ENCODE results near the gene NELL2. TPM values are rescaled to one million over a fixed set of nuclear protein-coding genes. Genes with fewer than 3 reads are reported as not detected.
"Not testable (repeated sequence)": the region's sequence is repeated elsewhere in the genome, so short reads cannot be mapped to it uniquely, and the experiment has no call there.

The NELL2 gene
- total and polyA plus RNA-seq, 4 donors: 1.1 to 3.8 (median 1.2) TPM; not detected in 1

DNA sequence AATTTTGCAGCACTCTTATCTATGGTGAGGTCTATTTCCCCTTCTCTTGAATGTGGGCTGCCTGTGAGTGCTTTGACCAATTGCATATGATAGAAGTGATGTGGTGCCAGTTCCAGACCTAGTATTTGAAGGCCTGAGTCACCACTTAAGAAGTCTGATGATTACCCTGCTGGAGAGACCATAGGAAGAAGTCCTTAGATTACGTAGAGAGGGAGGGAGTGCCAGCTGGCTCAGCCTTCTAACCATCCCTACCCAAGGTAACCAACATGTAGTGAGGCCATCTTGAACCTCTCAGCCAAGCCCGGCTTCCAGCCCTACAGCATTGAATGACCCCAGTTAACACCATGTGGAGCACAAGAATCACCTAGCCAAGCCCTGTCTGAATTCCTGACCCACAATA is 166.9 kb downstream of the NELL2 start:
- Histone ChIP-seq H3K9me3 (ENCODE audit: control insufficient read depth, low read length) (no peaks in the 10 kb centered on the region), H3K4me1 (ENCODE audit: control insufficient read depth in 1 of 2, insufficient read depth in 2 of 2, low read length in 2 of 2) (no peaks in the 10 kb centered on the region), H3K4me3 (ENCODE audit: low read length in 2 of 2) (no peak overlapping the region), H3K27me3 (ENCODE audit: control insufficient read depth in 1 of 2, insufficient read depth in 2 of 2, low read length in 1 of 2) (no peaks in the 10 kb centered on the region), H3K27ac (ENCODE audit: low read depth in 1 of 2, low read length in 2 of 2) (no peak overlapping the region), H3K36me3 (ENCODE audit: control insufficient read depth in 1 of 2, insufficient read depth in 2 of 2, low read length in 1 of 2) (no peaks in the 10 kb centered on the region)
- DNase-seq (peak in 1 of 2 donors; percentile 39), ATAC-seq (ENCODE audit: low FRiP score) (no peak)
- WGBS, 2 donors: 85 to 89% methylated on average over 2 of the region's 2 CpGs
- intact Hi-C loops (cut with DNase I): no loop called here

DNA sequence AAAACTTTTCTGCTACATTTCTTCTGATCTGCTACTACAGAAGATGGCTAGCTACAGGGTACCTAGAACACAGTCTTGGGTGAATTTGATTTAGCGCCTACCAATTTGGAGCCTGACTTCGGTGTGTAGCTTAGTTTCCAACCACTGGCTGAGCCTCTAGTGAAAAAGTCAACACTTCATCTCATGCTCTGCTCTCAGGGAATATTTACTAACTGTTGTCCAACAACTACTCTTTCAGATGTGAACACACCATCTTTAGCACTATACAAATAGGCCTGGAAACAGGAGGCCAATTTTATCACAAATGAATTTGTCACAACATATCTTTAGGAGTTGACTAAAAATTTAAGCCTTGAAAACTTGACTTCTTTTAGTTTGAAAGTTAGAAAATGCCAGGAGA is 167.9 kb downstream of the NELL2 start:
- Histone ChIP-seq H3K27ac (ENCODE audit: low read depth in 1 of 2, low read length in 2 of 2) (no peak overlapping the region), H3K36me3 (ENCODE audit: control insufficient read depth in 1 of 2, insufficient read depth in 2 of 2, low read length in 1 of 2) (no peaks in the 10 kb centered on the region), H3K9me3 (ENCODE audit: control insufficient read depth, low read length) (no peaks in the 10 kb centered on the region), H3K4me1 (ENCODE audit: control insufficient read depth in 1 of 2, insufficient read depth in 2 of 2, low read length in 2 of 2) (no peaks in the 10 kb centered on the region), H3K4me3 (ENCODE audit: low read length in 2 of 2) (no peak overlapping the region), H3K27me3 (ENCODE audit: control insufficient read depth in 1 of 2, insufficient read depth in 2 of 2, low read length in 1 of 2) (no peaks in the 10 kb centered on the region)
- WGBS, 2 donors: 87 to 94% methylated on average over 2 of the region's 2 CpGs
- intact Hi-C loops (cut with DNase I): no loop called here
- ATAC-seq (ENCODE audit: low FRiP score) (no peak), DNase-seq (no peak)

- DNase-seq (no peak), ATAC-seq (ENCODE audit: low FRiP score) (no peak)
- no peaks in the 10 kb centered on the region for H3K4me1 ChIP-seq (ENCODE audit: control insufficient read depth in 1 of 2, insufficient read depth in 2 of 2, low read length in 2 of 2)
- intact Hi-C loops (cut with DNase I): no loop called here
- no peaks in the 10 kb centered on the region for H3K27me3 ChIP-seq (ENCODE audit: control insufficient read depth in 1 of 2, insufficient read depth in 2 of 2, low read length in 1 of 2)
- no peak overlapping the region for H3K27ac ChIP-seq (ENCODE audit: low read depth in 1 of 2, low read length in 2 of 2)
- H3K36me3 ChIP-seq (ENCODE audit: control insufficient read depth in 1 of 2, insufficient read depth in 2 of 2, low read length in 1 of 2): no peaks in the 10 kb centered on the region
- 78 to 80% methylated on average over 3 of the region's 3 CpGs for WGBS, 2 donors
- H3K9me3 ChIP-seq (ENCODE audit: control insufficient read depth, low read length): peaks cover under 1% of the 10 kb centered on the region
- H3K4me3 ChIP-seq (ENCODE audit: low read length in 2 of 2): no peak overlapping the region
Measured at GRCh38 chr12:44703182-44703910, 172.8 kb downstream of the NELL2 start.

DNA sequence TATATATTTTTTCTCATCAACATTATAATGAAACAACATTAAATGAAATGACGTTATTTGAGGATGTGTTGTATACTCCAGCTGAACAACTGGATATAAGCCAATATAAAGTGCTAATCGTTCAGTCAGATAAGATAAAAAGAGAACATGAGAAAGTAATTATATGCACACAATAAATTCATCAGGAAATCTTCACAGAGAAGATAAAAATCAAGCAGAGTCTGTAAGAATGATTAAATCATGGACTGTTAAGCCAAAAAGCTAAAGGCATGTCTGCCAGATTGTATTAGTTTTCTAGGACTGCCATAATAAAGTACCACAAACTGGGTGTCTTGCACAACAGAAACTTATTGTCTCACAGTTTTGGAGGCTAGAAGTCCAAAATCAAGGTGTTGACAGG is 178.6 kb downstream of the NELL2 start:
- Histone ChIP-seq H3K4me3 (ENCODE audit: low read length in 2 of 2) (no peak overlapping the region), H3K9me3 (ENCODE audit: control insufficient read depth, low read length) (peaks cover 2% of the 10 kb centered on the region), H3K27me3 (ENCODE audit: control insufficient read depth in 1 of 2, insufficient read depth in 2 of 2, low read length in 1 of 2) (peaks cover 0 to 2% of the 10 kb centered on the region in 2 donors), H3K36me3 (ENCODE audit: control insufficient read depth in 1 of 2, insufficient read depth in 2 of 2, low read length in 1 of 2) (no peaks in the 10 kb centered on the region), H3K27ac (ENCODE audit: low read depth in 1 of 2, low read length in 2 of 2) (no peak overlapping the region), H3K4me1 (ENCODE audit: control insufficient read depth in 1 of 2, insufficient read depth in 2 of 2, low read length in 2 of 2) (no peaks in the 10 kb centered on the region)
- ATAC-seq (ENCODE audit: low FRiP score) (no peak), DNase-seq (no peak)
- intact Hi-C loops (cut with DNase I): no loop called here
- WGBS, 2 donors: 18 to 44% methylated on average over 2 of the region's 2 CpGs

GRCh38 chr12:44696542-44696941 is 179.6 kb downstream of the NELL2 start:
- no peak for DNase-seq
- no peak overlapping the region for H3K4me3 ChIP-seq (ENCODE audit: low read length in 2 of 2)
- peaks cover 0 to 2% of the 10 kb centered on the region in 2 donors for H3K27me3 ChIP-seq (ENCODE audit: control insufficient read depth in 1 of 2, insufficient read depth in 2 of 2, low read length in 1 of 2)
- no peak overlapping the region for H3K27ac ChIP-seq (ENCODE audit: low read depth in 1 of 2, low read length in 2 of 2)
- ATAC-seq (ENCODE audit: low FRiP score): no peak
- intact Hi-C loops (cut with DNase I): no loop called here
- H3K4me1 ChIP-seq (ENCODE audit: control insufficient read depth in 1 of 2, insufficient read depth in 2 of 2, low read length in 2 of 2): no peaks in the 10 kb centered on the region
- H3K36me3 ChIP-seq (ENCODE audit: control insufficient read depth in 1 of 2, insufficient read depth in 2 of 2, low read length in 1 of 2): no peaks in the 10 kb centered on the region
- peaks cover 2% of the 10 kb centered on the region for H3K9me3 ChIP-seq (ENCODE audit: control insufficient read depth, low read length)

- H3K27me3 ChIP-seq (ENCODE audit: control insufficient read depth in 1 of 2, insufficient read depth in 2 of 2, low read length in 1 of 2): peaks cover 0 to 2% of the 10 kb centered on the region in 2 donors
- no peak overlapping the region for H3K27ac ChIP-seq (ENCODE audit: low read depth in 1 of 2, low read length in 2 of 2)
- DNase-seq (no peak), ATAC-seq (ENCODE audit: low FRiP score) (no peak)
- intact Hi-C loops (cut with DNase I): no loop called here
- WGBS, 2 donors: 70 to 74% methylated on average over 4 of the region's 4 CpGs
- H3K4me1 ChIP-seq (ENCODE audit: control insufficient read depth in 1 of 2, insufficient read depth in 2 of 2, low read length in 2 of 2): no peaks in the 10 kb centered on the region
- no peaks in the 10 kb centered on the region for H3K36me3 ChIP-seq (ENCODE audit: control insufficient read depth in 1 of 2, insufficient read depth in 2 of 2, low read length in 1 of 2)
- no peak overlapping the region for H3K4me3 ChIP-seq (ENCODE audit: low read length in 2 of 2)
- H3K9me3 ChIP-seq (ENCODE audit: control insufficient read depth, low read length): peaks cover 2% of the 10 kb centered on the region
Measured at GRCh38 chr12:44694017-44694416, 182.1 kb downstream of the NELL2 start.

DNA sequence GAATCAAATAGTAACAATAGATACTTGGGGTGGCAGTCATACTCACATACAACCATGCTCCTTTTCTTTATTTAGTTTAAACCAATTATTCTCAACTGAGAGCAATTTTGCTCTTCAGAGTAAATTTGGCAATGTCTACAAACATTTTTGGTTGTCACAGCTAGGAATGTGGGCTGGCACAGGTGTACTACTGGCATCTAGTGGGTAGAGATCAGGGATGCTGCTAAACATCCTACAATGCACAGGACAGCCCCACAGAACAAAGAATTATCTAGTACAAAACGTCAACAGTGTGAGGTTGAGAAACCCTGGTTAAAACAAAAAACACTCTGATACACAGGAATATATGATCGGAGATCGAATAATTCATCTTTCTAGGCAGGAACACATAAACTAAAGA is 186.5 kb downstream of the NELL2 start:
- Histone ChIP-seq H3K9me3 (ENCODE audit: control insufficient read depth, low read length) (no peaks in the 10 kb centered on the region), H3K36me3 (ENCODE audit: control insufficient read depth in 1 of 2, insufficient read depth in 2 of 2, low read length in 1 of 2) (no peaks in the 10 kb centered on the region), H3K4me1 (ENCODE audit: control insufficient read depth in 1 of 2, insufficient read depth in 2 of 2, low read length in 2 of 2) (no peaks in the 10 kb centered on the region), H3K4me3 (ENCODE audit: low read length in 2 of 2) (no peak overlapping the region), H3K27ac (ENCODE audit: low read depth in 1 of 2, low read length in 2 of 2) (no peak overlapping the region), H3K27me3 (ENCODE audit: control insufficient read depth in 1 of 2, insufficient read depth in 2 of 2, low read length in 1 of 2) (no peaks in the 10 kb centered on the region)
- ATAC-seq (ENCODE audit: low FRiP score) (no peak), DNase-seq (no peak)
- intact Hi-C loops (cut with DNase I): no loop called here
- 82 to 85% methylated on average over 3 of the region's 3 CpGs for WGBS, 2 donors

GRCh38 chr12:44686821-44687432 is 189.2 kb downstream of the NELL2 start:
- H3K27me3 ChIP-seq (ENCODE audit: control insufficient read depth in 1 of 2, insufficient read depth in 2 of 2, low read length in 1 of 2); H3K27ac ChIP-seq (ENCODE audit: low read depth in 1 of 2, low read length in 2 of 2); H3K4me3 ChIP-seq (ENCODE audit: low read length in 2 of 2); H3K36me3 ChIP-seq (ENCODE audit: control insufficient read depth in 1 of 2, insufficient read depth in 2 of 2, low read length in 1 of 2); intact Hi-C loops (cut with DNase I); H3K4me1 ChIP-seq (ENCODE audit: control insufficient read depth in 1 of 2, insufficient read depth in 2 of 2, low read length in 2 of 2); H3K9me3 ChIP-seq (ENCODE audit: control insufficient read depth, low read length); ATAC-seq (ENCODE audit: low FRiP score); DNase-seq: not testable (repeated sequence)
- WGBS, 2 donors: 90 to 93% methylated on average over 22 of the region's 22 CpGs

DNA sequence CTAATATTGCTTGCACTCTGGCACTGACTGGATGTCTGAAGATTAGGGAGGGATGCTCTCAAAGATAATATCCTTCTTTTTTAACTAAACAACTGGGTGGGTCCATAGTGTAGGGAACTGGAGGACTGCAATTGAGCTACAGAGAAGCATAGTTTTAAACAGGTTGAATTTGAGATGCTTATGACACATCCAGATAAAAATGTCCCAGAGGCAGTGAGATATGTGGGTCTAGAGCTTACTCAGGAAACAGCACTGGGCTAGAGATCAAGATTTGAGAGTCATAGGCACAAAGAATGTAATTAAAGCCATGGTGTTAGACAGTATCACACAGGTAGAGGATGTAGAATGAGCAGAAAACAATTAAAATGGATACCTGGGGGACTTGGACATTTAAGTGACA is 198.4 kb downstream of the NELL2 start:
- H3K4me1 ChIP-seq (ENCODE audit: control insufficient read depth in 1 of 2, insufficient read depth in 2 of 2, low read length in 2 of 2): no peaks in the 10 kb centered on the region
- H3K27me3 ChIP-seq (ENCODE audit: control insufficient read depth in 1 of 2, insufficient read depth in 2 of 2, low read length in 1 of 2): no peaks in the 10 kb centered on the region
- no peak overlapping the region for H3K4me3 ChIP-seq (ENCODE audit: low read length in 2 of 2)
- H3K27ac ChIP-seq (ENCODE audit: low read depth in 1 of 2, low read length in 2 of 2): no peak overlapping the region
- DNase-seq: no peak
- no peaks in the 10 kb centered on the region for H3K9me3 ChIP-seq (ENCODE audit: control insufficient read depth, low read length)
- no peaks in the 10 kb centered on the region for H3K36me3 ChIP-seq (ENCODE audit: control insufficient read depth in 1 of 2, insufficient read depth in 2 of 2, low read length in 1 of 2)
- intact Hi-C loops (cut with DNase I): no loop called here
- no peak for ATAC-seq (ENCODE audit: low FRiP score)
